Endothelial cell of umbilical vein (primary cell): Measurements from ENCODE around the gene SLC25A22. TPM values are rescaled to one million over a fixed set of nuclear protein-coding genes. Genes with fewer than 3 reads are reported as not detected.

Experiments
- BruUV-seq: library from RNA; stranded (reverse); fragments of 400-500 nt; replicated peaks from 2 replicates; lab custom pipeline; 2021; lab: Mats Ljungman, UMichigan
- CTCF ChIA-PET: fragments of 300-600, 350-600 bp; sonication (Branson Sonifier 250); formaldehyde crosslinking; loops from one replicate; lab custom pipeline; 2021; ENCODE audit warnings: antibody characterized with exemption, inconsistent platforms; lab: Charles Lee
- POLR2A ChIA-PET: fragments of 300-600, 350-600 bp; sonication (Branson Sonifier 250); formaldehyde crosslinking; loops from one replicate; lab custom pipeline; 2021; ENCODE audit warnings: antibody characterized with exemption, inconsistent platforms; lab: Charles Lee
- DNase-seq: peaks from one replicate; pipeline ENCODE4 v3.0.0-alpha.2; 2011; ENCODE audit warnings: low read depth, low spot score
- FAIRE-seq: peaks from 2 replicates; lab custom pipeline; 2011; peaks lifted over from hg19 to GRCh38; lab: Jason Lieb, UNC
- H2AFZ ChIP-seq: 2 replicates; pipeline ENCODE4 v1.6.0; 2012; ENCODE audit warnings: low read depth, low read length, control low read depth, inconsistent platforms
- H3K27ac ChIP-seq: 2 replicates; pipeline ENCODE4 v1.5.1; 2011; ENCODE audit warnings: low read depth, mild to moderate bottlenecking, control low read depth, low read length, moderate library complexity; ENCODE audit not compliant: insufficient read depth
- H3K27me3 ChIP-seq, 2 experiments: 2 replicates each; pipeline versions ENCODE4 v1.6.0 to v1.6.1; 2011; ENCODE audit warnings: low read length in 2 of 2, mixed read lengths in 1 of 2; ENCODE audit not compliant: control insufficient read depth in 2 of 2, insufficient read depth in 2 of 2
- H3K36me3 ChIP-seq, 2 experiments: 2 replicates in 1 of 2; 3 replicates in 1 of 2; pipeline ENCODE4 v1.5.1; 2011; ENCODE audit warnings: low read length in 2 of 2, mild to moderate bottlenecking in 1 of 2, moderate library complexity in 1 of 2; ENCODE audit not compliant: control insufficient read depth in 2 of 2, insufficient read depth in 2 of 2; ENCODE audit errors: extremely low read depth in 1 of 2
- H3K4me1 ChIP-seq: 3 replicates; pipeline ENCODE4 v1.5.1; 2011; ENCODE audit warnings: mild to moderate bottlenecking, low read length; ENCODE audit not compliant: control insufficient read depth, insufficient read depth; ENCODE audit errors: extremely low read depth
- H3K4me2 ChIP-seq: 2 replicates; pipeline ENCODE4 v1.6.1; 2011; ENCODE audit warnings: low read length, control low read depth, mixed read lengths; ENCODE audit not compliant: insufficient read depth
- H3K4me3 ChIP-seq, 3 experiments: fragments of 200-600 bp in 1 of 3; sonication (generic), shearing (Covaris generic) in 1 of 3; replicated peaks in 1 of 3; 2 replicates each; pipeline ENCODE4 v1.5.1; 2011 to 2016; ENCODE audit warnings: control low read depth in 3 of 3, low read length in 3 of 3, mild to moderate bottlenecking in 2 of 3, inconsistent platforms in 1 of 3, low read depth in 1 of 3, moderate library complexity in 1 of 3; ENCODE audit not compliant: insufficient read depth in 1 of 3
- H3K79me2 ChIP-seq: 2 replicates; pipeline ENCODE4 v1.6.0; 2012; ENCODE audit warnings: low read length, inconsistent platforms; ENCODE audit not compliant: control insufficient read depth, insufficient read depth
- H3K9ac ChIP-seq: replicated peaks from 2 replicates; pipeline ENCODE3; 2011; ENCODE audit warnings: low read length, control low read depth; ENCODE audit not compliant: insufficient read depth; ENCODE audit errors: extremely low read depth
- H3K9me1 ChIP-seq: replicated peaks from 3 replicates; pipeline ENCODE4 v1.6.0; 2011; ENCODE audit warnings: mild to moderate bottlenecking, low read length; ENCODE audit not compliant: control insufficient read depth, insufficient read depth; ENCODE audit errors: extremely low read depth
- H3K9me3 ChIP-seq: replicated peaks from 2 replicates; pipeline ENCODE4 v1.5.1; 2012; ENCODE audit warnings: low read length, inconsistent platforms; ENCODE audit not compliant: control insufficient read depth, insufficient read depth
- H4K20me1 ChIP-seq: replicated peaks from 2 replicates; pipeline ENCODE3; 2011; ENCODE audit warnings: mild to moderate bottlenecking, low read length; ENCODE audit not compliant: control insufficient read depth, insufficient read depth; ENCODE audit errors: extremely low read depth
- EZH2 ChIP-seq: IDR thresholded peaks from 2 replicates; pipeline ENCODE4 v1.6.1; 2012; ENCODE audit warnings: borderline replicate concordance, low read depth, mild to moderate bottlenecking, moderate library complexity, low read length, inconsistent platforms; ENCODE audit not compliant: severe bottlenecking
- FOS ChIP-seq: IDR thresholded peaks from 2 replicates; pipeline ENCODE4 v1.6.1; 2011; ENCODE audit warnings: mild to moderate bottlenecking, low read length, moderate library complexity, borderline replicate concordance; ENCODE audit not compliant: insufficient read depth
- GATA2 ChIP-seq: IDR thresholded peaks from 2 replicates; pipeline ENCODE4 v1.7.0; 2011; ENCODE audit warnings: low read depth, mild to moderate bottlenecking, moderate library complexity, mixed read lengths, low read length; ENCODE audit not compliant: insufficient read length, insufficient read depth
- MYC ChIP-seq: IDR thresholded peaks from one replicate; pipeline ENCODE4 v1.6.1; 2011; ENCODE audit warnings: mild to moderate bottlenecking, low read depth, low read length
- POLR2AphosphoS5 ChIP-seq: IDR thresholded peaks from 2 replicates; pipeline ENCODE4 v1.6.1; 2012; ENCODE audit warnings: low read depth, mild to moderate bottlenecking, control low read depth, low read length, moderate library complexity; ENCODE audit not compliant: insufficient read depth
- dilution Hi-C: fragments of 300-500 bp; cut with MboI; formaldehyde crosslinking; loops from one replicate; pipeline ENCODE4 v1.15.0; 2019; ENCODE audit warnings: low sequenced_read_pairs; ENCODE audit not compliant: extremely low pct_ligation_motif_present
- intact Hi-C: fragments of 100-400 bp; cut with micrococcal nuclease; formaldehyde crosslinking; loops from one replicate; pipeline ENCODE4 v1.10.0; 2022
- polyA plus RNA-seq, 4 experiments: library from polyadenylated mRNA; depleted of rRNA in 3 of 4; stranded (reverse) in 3 of 4; unstranded in 1 of 4; fragments of >200 nt; gene quantifications; 2 replicates each; pipeline versions ENCODE4 v1.2.1 to v1.2.3, GENCODE V29; 2011 to 2012; ENCODE audit warnings: missing spikeins in 1 of 4
- total RNA-seq: library from RNA; stranded (reverse); gene quantifications from 2 replicates; pipeline ENCODE4 v1.2.3, GENCODE V29; 2021
- TF ChIP-seq, protein P1 (sequence below): IDR thresholded peaks from 2 replicates; pipeline ENCODE4 v1.6.1; 2011; ENCODE audit not compliant: insufficient read depth, insufficient read length

Gene SLC25A22
- total and polyA plus RNA-seq, 2 donors (not counting 3 experiments of a cell fraction or from before 2014, with no cell fraction given) = 24.5 to 24.9 TPM

DNA sequence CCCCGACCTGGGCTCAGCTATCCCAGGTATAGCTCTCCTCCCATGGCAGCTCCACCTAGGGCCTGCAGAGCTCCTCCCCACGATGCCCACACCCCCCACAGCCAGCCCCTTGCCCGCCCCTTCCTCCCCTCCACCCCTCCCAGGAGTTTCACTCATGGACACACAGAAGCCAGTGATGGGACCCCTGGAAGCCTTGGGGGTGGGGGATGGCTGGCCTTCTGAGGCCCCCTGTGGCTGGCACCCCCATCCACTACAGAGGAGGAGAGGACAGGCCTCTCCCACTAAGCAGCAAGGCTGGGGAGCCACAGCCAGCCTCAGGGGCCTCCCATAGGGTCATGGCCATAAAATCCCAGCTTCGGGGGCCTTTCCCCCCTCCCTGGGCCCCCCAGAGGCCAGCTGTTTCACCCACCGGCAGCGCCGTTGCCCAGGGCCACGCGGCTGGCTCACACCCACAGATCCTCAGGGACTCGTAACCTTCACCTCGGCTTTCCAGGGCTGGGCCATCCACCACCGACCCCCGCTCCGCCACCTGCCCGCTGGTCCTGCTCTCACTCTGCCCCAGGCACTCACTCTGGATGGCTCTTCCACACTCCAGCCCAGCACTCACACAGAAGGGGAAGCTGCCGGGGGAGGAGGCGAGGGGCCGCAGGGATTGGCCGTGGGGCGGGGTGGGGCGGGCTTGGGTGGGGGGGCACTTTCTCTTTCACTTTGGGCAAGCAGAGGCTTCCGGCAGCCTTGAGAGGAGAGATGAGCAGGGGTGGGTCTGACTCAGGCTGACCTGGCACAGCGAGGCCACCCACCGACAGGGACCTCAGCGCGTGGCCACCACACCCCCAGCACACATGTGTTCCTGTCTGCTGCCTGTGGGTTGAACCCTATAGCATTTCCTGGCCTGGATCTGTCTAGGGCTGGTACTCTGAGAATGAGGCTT, 2.2 kb downstream of the SLC25A22 start:
- Histone ChIP-seq H2AFZ (peak overlapping the region; percentile 20), H3K9me3 (no peaks in the 10 kb centered on the region), H3K4me3 (peak overlapping the region in 2 of 3 experiments; percentile 28 to 33), H3K36me3 (peaks cover 0 to 5% of the 10 kb centered on the region in 2 experiments), H3K9me1 (no peaks in the 10 kb centered on the region), H3K27me3 (no peaks in the 10 kb centered on the region), H3K27ac (peak overlapping the region; percentile 39), H3K4me1 (peaks cover 14% of the 10 kb centered on the region), H4K20me1 (no peaks in the 10 kb centered on the region), H3K4me2 (peak overlapping the region; percentile 54), H3K79me2 (peaks cover 11% of the 10 kb centered on the region), H3K9ac (peak overlapping the region; percentile 34)
- dilution Hi-C loops (no loop called here), intact Hi-C loops (loop anchor here (2.0 kb wide), 1 partner anchor 13 kb away; no protein-coding TSS in a partner anchor)
- ChIA-PET POLR2A (no interaction called here), CTCF (interaction anchor here (2.0 to 2.1 kb wide), 2 partner anchors 10 to 12 kb away, joined by 9 read pairs; no protein-coding TSS in a partner anchor)
- peak; percentile 53 for DNase-seq
- FAIRE-seq = peak; percentile 81
- TF ChIP-seq, protein P1, sequence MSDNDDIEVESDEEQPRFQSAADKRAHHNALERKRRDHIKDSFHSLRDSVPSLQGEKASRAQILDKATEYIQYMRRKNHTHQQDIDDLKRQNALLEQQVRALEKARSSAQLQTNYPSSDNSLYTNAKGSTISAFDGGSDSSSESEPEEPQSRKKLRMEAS = peak; percentile 8
- TF ChIP-seq GATA2 (no peak), POLR2AphosphoS5 (no peak), MYC (peak; percentile 19), EZH2 (no peak), FOS (no peak)
- no TSS peak for BruUV-seq
